GM21526 (cell line): ENCODE results near the gene CTNNA1.

Experiments used
- ATAC-seq: cut with Tn5 transposase; IDR thresholded peaks from one replicate; pipeline ENCODE4 v1.9.1; 2021; ENCODE audit warnings: moderate library complexity; ENCODE audit not compliant: unreplicated experiment, low FRiP score

Gene CTNNA1

DNA sequence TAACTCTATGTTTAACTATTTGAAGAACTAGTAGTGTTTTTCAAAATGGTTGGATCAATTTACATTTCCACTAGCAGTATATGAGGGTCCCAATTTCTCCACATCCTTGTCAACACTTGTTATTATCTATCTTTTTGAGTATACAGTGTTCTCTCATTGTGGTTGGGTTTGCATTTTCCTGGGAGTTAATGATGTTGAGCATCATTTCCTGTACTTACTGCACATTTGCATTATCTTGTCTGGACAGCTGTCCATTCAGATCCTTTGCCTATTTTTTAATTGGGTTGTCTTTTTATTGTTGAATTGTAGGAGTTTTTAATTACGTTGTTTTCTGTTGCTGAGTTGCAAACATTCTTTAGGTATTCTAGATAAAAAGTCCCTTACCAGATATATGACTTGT, 225.4 kb downstream of the CTNNA1 start:
- ATAC-seq, result no peak

GRCh38 chr5:138979684-138980280, 226.6 kb downstream of the CTNNA1 start:
- no peak for ATAC-seq

DNA sequence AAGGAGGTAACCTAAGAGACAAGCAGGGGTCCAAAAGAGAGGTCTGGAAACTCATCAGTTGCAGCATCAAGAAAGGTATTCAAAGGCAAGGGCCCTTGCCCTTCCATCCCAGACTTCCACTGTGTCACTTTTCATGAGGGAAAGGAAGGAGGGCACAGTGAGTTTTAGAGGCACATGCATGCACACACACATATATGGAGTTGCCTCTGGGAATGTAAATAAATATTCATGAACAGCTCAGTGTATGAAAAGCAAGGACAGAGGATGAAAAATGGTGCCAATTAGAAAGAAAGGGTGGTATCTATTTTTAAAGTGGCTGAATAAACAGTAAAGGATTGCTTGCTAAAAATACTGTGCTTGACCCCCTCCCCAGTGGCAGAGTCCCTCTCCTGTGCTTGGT, 227.2 kb downstream of the CTNNA1 start:
- ATAC-seq, result no peak

GRCh38 chr5:138981131-138981530, 227.9 kb downstream of the CTNNA1 start:
- no peak for ATAC-seq

GRCh38 chr5:138981586-138981985, 228.4 kb downstream of the CTNNA1 start:
- no peak for ATAC-seq

DNA sequence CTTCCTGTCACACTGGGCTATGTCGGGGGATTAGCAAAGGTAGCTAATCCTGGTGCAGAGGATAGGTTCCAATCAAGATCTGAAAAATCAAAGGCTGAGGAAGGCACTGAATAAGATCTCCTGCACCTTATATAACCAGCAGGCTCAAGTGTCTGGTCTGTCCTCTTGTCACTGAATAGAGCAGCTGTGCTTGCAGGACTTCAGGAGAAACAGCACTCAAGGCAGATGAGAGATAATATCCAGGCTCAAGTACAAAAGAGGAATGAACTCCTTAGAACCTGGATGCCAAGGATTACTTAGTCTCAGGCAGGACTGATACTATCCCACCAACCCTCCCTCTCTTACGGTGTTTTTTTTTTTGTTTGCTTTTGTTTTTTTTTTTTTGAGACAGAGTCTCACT, 230.8 kb downstream of the CTNNA1 start:
- no peak for ATAC-seq
